Erythroblast (primary cell): ENCODE measurements around the gene CDH2.

Experiments
- GATA1 ChIP-seq: IDR thresholded peaks from 2 replicates; pipeline ENCODE4 v1.6.1; 2011; ENCODE audit warnings: low read depth, mild to moderate bottlenecking, control low read depth, low read length, moderate library complexity
- POLR2A ChIP-seq: IDR thresholded peaks from 2 replicates; pipeline ENCODE4 v1.6.1; 2011; ENCODE audit warnings: mild to moderate bottlenecking, low read length

- TF ChIP-seq POLR2A (no peak), GATA1 (no peak)
These were observed 4.7 kb upstream of the CDH2 start for GRCh38 chr18:28181616-28182015.
